Peyer's patch (tissue), 4 donors: ENCODE results near the gene TMBIM4. TPM values are rescaled to one million over a fixed set of nuclear protein-coding genes. Genes with fewer than 3 reads are reported as not detected.
"Not testable (repeated sequence)": the region's sequence is repeated elsewhere in the genome, so short reads cannot be mapped to it uniquely, and the experiment has no call there.

Source experiments
- DNase-seq, 3 donors: peaks; one replicate each; pipeline ENCODE4 v3.0.0-alpha.2; 2017 to 2019
- H3K27ac ChIP-seq, 4 donors: fragments of 200-600 bp; sonication (generic); one replicate each; pipeline ENCODE4 v1.5.1; 2016 to 2019
- H3K27me3 ChIP-seq, 2 donors: fragments of 200-600 bp; sonication (generic); one replicate each; pipeline ENCODE4 v1.5.1; 2019
- H3K36me3 ChIP-seq, 3 donors: fragments of 200-600 bp; sonication (generic); one replicate each; pipeline ENCODE4 v1.5.1; 2016 to 2019
- H3K4me1 ChIP-seq, 4 donors: fragments of 200-600 bp; sonication (generic); one replicate each; pipeline ENCODE4 v1.5.1; 2016 to 2019
- H3K4me3 ChIP-seq, 4 donors: fragments of 200-600 bp; sonication (generic); 1 replicate in 3 of 4; 2 replicates in 1 of 4; pipeline ENCODE4 v1.5.1; 2016 to 2019; ENCODE audit warnings: mild to moderate bottlenecking in 1 of 4
- H3K9me3 ChIP-seq, 4 donors: fragments of 200-600 bp; sonication (generic); one replicate each; pipeline ENCODE4 v1.5.1; 2016 to 2019; ENCODE audit warnings: mild to moderate bottlenecking in 1 of 4
- CTCF ChIP-seq, 6 experiments: fragments of 450-650 bp in 4 of 6; fragments of 200-600 bp in 2 of 6; sonication (generic) in 1 of 6; IDR thresholded peaks; one replicate each; pipeline ENCODE4 v1.5.1; 2017 to 2019; ENCODE audit warnings: antibody characterized with exemption in 6 of 6, mild to moderate bottlenecking in 3 of 6, moderate library complexity in 1 of 6
- POLR2A ChIP-seq, 2 donors: fragments of 450-650 bp; IDR thresholded peaks; one replicate each; pipeline ENCODE4 v1.5.1; 2017; ENCODE audit warnings: antibody characterized with exemption in 2 of 2, mild to moderate bottlenecking in 2 of 2, moderate library complexity in 2 of 2
- total RNA-seq, 4 donors: library from RNA; depleted of rRNA; stranded (reverse); fragments of >200 nt; gene quantifications; one replicate each; pipeline ENCODE4 v1.1.0, GENCODE V29; 2016

TMBIM4 gene
- total RNA-seq, 4 donors from 2014 or later: 57.9 to 173 (median 70.7) TPM

GRCh38 chr12:66188584-66189485, 19.0 kb upstream of the TMBIM4 start, which contains the start of gene IRAK3:
Gene IRAK3 (plus strand): TSS chr12:66189214. CDS start chr12:66189300, 86 bp downstream.
- Histone ChIP-seq H3K36me3 (no peaks in the 10 kb centered on the region), H3K27ac (peak within 1 kb of the TSS; percentile 74 to 89 (median 84)), H3K27me3 (no peaks in the 10 kb centered on the region), H3K9me3 (no peaks in the 10 kb centered on the region), H3K4me1 (peaks cover 0 to 6% (median 0%) of the 10 kb centered on the region in 4 donors), H3K4me3 (peak within 1 kb of the TSS; percentile 35 to 69 (median 54))
- peak; percentile 57 to 90 (median 79) for DNase-seq
- TF ChIP-seq CTCF (IDR thresholded peaks at IDR 0.05) (no peak), POLR2A (IDR thresholded peaks at IDR 0.05) (peak; percentile 51 to 61)

DNA sequence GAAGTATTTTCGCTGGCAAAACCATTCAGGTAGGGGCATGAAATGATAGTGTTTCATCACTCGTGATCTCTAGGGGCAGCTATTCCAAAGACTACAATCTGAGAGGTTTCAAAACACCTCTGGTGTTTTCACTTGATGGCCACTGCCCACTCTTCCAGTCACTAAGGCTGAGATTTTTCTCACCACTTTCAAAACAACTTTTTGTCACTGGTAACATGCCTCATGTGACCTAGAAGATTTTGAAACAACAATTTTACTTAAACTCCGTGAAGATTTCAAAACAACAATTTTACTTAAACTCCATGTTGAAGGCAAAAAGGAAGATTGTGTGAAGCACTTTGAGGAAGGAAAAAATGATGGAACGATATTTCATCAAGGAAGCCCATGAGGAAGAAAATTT, 18.0 kb upstream of the TMBIM4 start:
- TF ChIP-seq POLR2A (IDR thresholded peaks at IDR 0.05) (no peak), CTCF (IDR thresholded peaks at IDR 0.05) (no peak)
- no peaks in the 10 kb centered on the region for H3K9me3 ChIP-seq
- H3K36me3 ChIP-seq: no peaks in the 10 kb centered on the region
- peaks cover 0 to 6% (median 0%) of the 10 kb centered on the region in 4 donors for H3K4me1 ChIP-seq
- DNase-seq: no peak
- H3K4me3 ChIP-seq: no peak overlapping the region
- H3K27ac ChIP-seq: no peak overlapping the region
- no peaks in the 10 kb centered on the region for H3K27me3 ChIP-seq

GRCh38 chr12:66187036-66187435, 17.2 kb upstream of the TMBIM4 start:
- H3K4me1 ChIP-seq: peaks cover 0 to 6% (median 0%) of the 10 kb centered on the region in 4 donors
- TF ChIP-seq POLR2A (IDR thresholded peaks at IDR 0.05) (no peak), CTCF (IDR thresholded peaks at IDR 0.05) (no peak)
- H3K27ac ChIP-seq: no peak overlapping the region
- H3K4me3 ChIP-seq: no peak overlapping the region
- H3K27me3 ChIP-seq: no peaks in the 10 kb centered on the region
- no peaks in the 10 kb centered on the region for H3K9me3 ChIP-seq
- no peaks in the 10 kb centered on the region for H3K36me3 ChIP-seq
- no peak for DNase-seq

GRCh38 chr12:66184822-66185221, 15.0 kb upstream of the TMBIM4 start:
- H3K9me3 ChIP-seq, H3K4me3 ChIP-seq, H3K4me1 ChIP-seq, H3K36me3 ChIP-seq, H3K27me3 ChIP-seq, DNase-seq, H3K27ac ChIP-seq: not testable (repeated sequence)

DNA sequence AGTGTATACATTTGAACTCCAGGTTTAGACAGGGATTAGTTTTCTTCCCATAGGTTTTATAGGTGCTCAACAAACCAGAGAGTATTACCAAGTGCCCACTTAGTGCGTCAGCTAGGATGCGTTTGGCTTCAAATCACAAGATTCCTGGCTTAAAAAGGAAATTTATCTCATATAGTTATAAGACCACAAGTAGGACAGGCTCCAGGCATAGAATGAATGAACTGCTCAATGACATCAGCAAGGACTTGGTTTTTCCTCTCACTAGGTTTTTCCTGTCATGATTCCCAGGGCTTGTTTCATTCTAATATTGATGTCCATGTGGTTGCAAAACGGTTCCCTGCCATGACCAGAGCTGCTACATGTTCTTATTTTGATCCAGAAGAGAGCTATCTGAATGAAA, 13.2 kb upstream of the TMBIM4 start:
- H3K9me3 ChIP-seq: no peaks in the 10 kb centered on the region
- no peaks in the 10 kb centered on the region for H3K36me3 ChIP-seq
- no peak overlapping the region for H3K4me3 ChIP-seq
- DNase-seq: no peak
- H3K27ac ChIP-seq: no peak overlapping the region
- TF ChIP-seq CTCF (IDR thresholded peaks at IDR 0.05) (no peak), POLR2A (IDR thresholded peaks at IDR 0.05) (no peak)
- H3K4me1 ChIP-seq: no peaks in the 10 kb centered on the region
- H3K27me3 ChIP-seq: no peaks in the 10 kb centered on the region

GRCh38 chr12:66176105-66176900, 6.5 kb upstream of the TMBIM4 start:
- Histone ChIP-seq H3K9me3 (no peaks in the 10 kb centered on the region), H3K4me3 (no peak overlapping the region), H3K27me3 (no peaks in the 10 kb centered on the region), H3K36me3 (no peaks in the 10 kb centered on the region), H3K27ac (no peak overlapping the region), H3K4me1 (no peaks in the 10 kb centered on the region)
- DNase-seq: no peak
- TF ChIP-seq CTCF (IDR thresholded peaks at IDR 0.05): no peak
- TF ChIP-seq POLR2A (IDR thresholded peaks at IDR 0.05): no peak

DNA sequence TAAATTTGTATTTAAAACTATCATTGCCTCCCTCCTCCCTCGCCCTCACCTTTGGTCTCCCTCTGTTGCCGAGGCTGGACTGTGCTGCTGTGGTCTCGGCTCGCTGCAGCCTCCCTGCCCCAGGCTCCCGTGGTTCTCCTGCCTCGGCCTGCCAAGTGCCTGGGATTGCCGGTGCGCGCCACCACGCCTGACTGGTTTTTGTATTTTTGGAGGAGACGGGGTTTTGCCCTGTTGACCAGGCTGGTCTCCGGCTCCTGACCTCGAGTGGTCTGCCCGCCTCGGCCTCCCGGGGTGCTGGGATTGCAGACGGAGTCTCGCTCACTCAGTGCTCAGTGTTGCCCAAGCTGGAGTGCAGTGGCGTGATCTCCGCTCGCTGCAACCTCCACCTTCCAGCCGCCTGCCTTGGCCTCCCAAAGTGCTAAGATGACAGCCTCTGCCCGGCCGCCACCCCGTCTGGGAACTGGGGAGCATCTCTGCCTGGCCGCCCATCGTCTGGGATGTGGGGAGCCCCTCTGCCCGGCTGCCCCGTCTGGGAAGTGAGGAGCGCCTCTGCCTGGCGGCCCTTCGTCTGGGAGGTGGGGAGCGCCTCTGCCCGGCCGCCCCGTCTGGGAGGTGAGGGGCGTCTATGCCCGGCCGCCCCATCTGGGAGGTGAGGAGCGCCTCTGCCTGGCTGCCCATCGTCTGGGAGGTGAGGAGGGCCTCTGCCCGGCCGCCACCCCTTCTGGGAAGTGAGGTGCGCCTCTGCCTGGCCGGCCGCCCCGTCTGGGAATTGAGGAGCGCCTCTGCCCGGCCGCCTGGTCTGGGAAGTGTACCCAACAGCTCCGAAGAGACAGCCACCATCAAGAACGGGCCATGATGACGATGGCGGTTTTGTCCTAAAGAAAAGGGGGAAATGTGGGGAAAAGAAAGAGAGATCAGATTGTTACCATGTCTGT, 4.9 kb upstream of the TMBIM4 start:
- H3K36me3 ChIP-seq, H3K27me3 ChIP-seq, H3K9me3 ChIP-seq, H3K4me3 ChIP-seq, H3K27ac ChIP-seq, H3K4me1 ChIP-seq, DNase-seq: not testable (repeated sequence)
